Measurements from ENCODE around the gene RETSAT.
"Not testable (repeated sequence)": the region's sequence is repeated elsewhere in the genome, so short reads cannot be mapped to it uniquely, and the experiment has no call there.

Gene RETSAT

DNA sequence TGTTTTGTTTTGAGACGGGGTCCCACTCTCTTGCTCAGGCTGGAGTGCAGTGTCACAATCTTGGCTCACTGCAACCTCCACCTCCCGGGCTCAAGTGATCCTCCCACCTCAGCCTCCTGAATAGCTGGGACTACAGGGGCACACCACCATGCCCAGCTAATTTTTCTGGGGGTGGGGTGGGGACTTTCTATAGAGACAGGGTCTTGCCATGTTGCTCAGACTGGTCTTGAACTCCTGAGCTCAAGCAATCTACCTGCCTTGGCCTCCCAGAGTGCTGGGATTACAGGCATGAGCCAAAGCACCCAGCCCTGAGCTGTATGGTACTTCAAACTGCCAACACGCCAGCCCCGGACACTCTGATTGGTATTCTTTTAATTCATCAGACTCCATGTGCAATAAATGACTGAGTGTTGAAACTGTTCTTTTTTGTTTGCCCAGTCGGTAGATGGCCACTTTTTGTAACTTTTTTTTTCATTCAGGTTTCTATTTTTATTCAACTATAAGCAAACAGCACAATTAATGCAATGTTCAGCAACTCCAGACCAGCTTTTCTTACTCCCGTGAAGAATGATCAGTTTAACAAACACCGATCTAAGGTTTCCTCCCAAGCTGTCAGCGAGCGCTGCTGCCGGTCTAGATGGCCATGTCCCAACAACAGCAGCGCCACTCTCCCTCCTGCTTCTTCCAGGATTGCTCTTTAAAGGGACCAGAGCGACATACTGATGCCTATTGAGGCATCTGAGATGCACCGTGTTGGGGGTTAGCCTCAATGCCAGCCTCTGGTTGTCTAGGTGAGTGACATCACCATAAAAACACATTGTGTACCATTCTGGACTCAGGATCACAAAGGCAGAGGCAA lies 14.1 kb downstream of the RETSAT start:
- TF ChIP-seq, protein P1, sequence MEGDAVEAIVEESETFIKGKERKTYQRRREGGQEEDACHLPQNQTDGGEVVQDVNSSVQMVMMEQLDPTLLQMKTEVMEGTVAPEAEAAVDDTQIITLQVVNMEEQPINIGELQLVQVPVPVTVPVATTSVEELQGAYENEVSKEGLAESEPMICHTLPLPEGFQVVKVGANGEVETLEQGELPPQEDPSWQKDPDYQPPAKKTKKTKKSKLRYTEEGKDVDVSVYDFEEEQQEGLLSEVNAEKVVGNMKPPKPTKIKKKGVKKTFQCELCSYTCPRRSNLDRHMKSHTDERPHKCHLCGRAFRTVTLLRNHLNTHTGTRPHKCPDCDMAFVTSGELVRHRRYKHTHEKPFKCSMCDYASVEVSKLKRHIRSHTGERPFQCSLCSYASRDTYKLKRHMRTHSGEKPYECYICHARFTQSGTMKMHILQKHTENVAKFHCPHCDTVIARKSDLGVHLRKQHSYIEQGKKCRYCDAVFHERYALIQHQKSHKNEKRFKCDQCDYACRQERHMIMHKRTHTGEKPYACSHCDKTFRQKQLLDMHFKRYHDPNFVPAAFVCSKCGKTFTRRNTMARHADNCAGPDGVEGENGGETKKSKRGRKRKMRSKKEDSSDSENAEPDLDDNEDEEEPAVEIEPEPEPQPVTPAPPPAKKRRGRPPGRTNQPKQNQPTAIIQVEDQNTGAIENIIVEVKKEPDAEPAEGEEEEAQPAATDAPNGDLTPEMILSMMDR (IDR thresholded peaks at IDR 0.05; ENCODE audit: low read depth, low read length), result no peak
- no peak for DNase-seq (ENCODE audit: low read depth, low spot score)
- H3K4me3 ChIP-seq (ENCODE audit: low read depth, low read length), result no peak overlapping the region
- in situ Hi-C loops (cut with HindIII; ENCODE audit: low sequenced_read_pairs), result no loop called here

GRCh38 chr2:85334928-85335327 lies 19.4 kb downstream of the RETSAT start:
- TF ChIP-seq, protein P1 (IDR thresholded peaks at IDR 0.05; ENCODE audit: low read depth, low read length), result no peak
- no peak overlapping the region for H3K4me3 ChIP-seq (ENCODE audit: low read depth, low read length)
- DNase-seq (ENCODE audit: low read depth, low spot score), result no peak
- in situ Hi-C loops (cut with HindIII; ENCODE audit: low sequenced_read_pairs), result no loop called here

DNA sequence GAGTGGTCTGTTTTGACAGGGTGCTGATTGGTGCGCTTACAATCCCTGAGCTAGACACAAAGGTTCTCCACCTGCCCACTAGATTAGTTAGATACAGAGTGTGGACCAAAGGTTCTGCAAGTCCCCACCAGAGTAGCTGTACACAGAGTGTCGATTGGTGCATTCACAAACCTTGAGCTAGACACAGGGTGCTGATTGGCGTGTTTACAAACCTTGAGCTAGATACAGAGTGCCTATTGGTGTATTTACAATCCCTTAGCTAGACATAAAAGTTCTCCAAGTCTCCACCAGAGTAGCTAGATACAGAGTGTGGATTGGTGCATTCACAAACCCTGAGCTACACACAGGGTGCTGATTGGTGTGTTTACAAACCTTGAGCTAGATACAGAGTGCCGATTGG lies 20.5 kb downstream of the RETSAT start:
- in situ Hi-C loops (cut with HindIII; ENCODE audit: low sequenced_read_pairs); H3K4me3 ChIP-seq (ENCODE audit: low read depth, low read length); DNase-seq (ENCODE audit: low read depth, low spot score): not testable (repeated sequence)

DNA sequence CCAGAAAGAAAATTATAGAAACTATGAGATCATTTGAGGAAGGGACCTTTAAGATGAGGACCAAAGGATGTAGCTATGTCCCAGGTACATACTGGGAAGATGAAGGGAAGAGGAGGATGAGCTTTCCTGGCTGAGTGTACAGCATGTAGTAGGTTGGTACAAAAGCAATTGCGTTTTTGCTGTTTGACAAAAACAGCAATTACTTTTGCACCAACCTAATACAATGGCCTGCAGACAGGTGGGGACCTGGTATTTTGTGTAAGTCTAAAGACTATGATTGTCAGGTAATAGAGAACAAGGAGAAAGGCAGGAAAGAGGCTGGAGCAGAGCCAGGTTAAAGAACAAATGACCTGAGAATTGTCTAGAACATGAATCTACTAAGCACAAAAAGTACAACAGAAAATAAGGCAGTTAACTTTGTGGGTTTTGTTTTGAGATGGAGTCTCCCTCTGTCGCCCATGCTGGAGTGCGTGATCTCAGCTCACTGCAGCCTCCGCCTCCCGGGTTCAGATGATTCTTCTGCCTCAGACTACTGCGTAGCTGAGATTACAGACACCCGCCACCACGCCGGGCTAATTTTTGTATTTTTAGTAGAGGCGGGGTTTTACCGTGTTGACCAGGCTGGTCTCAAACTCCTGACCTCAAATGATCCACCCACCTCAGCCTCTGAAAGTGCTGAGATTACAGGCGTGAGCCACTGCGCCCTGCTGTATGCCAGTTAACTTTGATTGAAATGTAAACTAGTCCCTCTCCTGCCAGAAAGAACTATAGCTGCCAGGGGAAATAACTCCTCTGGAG lies 23.3 kb downstream of the RETSAT start:
- H3K4me3 ChIP-seq (ENCODE audit: low read depth, low read length), result no peak overlapping the region
- in situ Hi-C loops (cut with HindIII; ENCODE audit: low sequenced_read_pairs), result no loop called here
- TF ChIP-seq, protein P1 (IDR thresholded peaks at IDR 0.05; ENCODE audit: low read depth, low read length), result no peak
- no peak for DNase-seq (ENCODE audit: low read depth, low spot score)

DNA sequence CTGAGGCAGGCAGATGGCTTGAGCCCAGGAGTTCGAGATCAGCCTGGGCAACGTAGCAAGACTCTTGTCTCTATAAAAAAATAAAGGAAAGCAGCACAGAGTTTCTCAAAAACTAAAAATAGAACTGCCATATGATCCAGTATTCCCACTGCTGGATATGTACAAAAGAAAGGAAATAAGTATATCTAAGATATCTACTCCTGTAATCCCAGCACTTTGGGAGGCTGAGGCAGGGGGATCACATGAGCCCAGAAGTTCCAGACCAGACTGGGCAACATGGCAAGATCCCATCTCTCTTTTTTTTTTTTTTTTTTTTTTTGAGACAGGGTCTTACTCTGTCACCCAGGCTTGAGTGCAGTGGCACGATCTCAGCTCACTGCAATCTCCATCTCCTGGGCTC lies 24.6 kb downstream of the RETSAT start:
- in situ Hi-C loops (cut with HindIII; ENCODE audit: low sequenced_read_pairs), result not testable (repeated sequence)

DNA sequence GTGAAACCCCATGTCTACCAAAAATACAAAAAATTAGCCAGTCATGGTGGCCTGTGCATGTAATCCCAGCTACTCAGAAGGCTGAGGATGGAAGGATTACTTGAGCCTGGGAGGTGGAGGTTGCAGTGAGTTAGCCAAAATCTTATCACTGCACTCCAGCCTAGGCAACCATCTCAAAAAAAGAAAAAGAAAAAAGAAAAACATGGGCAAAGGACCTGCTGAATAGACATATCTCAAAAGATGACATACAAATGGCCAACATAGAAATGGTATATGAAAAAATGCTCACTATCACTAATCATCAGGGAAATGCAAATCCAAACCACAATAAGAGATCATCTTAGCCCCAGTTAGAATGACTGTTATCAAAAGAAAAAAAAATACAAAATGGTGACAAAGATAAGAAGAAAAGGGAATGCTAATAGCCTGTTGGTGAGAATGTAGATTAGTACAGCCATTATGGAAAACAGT lies 25.1 kb downstream of the RETSAT start:
- no peak overlapping the region for H3K4me3 ChIP-seq (ENCODE audit: low read depth, low read length)
- TF ChIP-seq, protein P1 (IDR thresholded peaks at IDR 0.05; ENCODE audit: low read depth, low read length), result no peak
- in situ Hi-C loops (cut with HindIII; ENCODE audit: low sequenced_read_pairs), result no loop called here
- no peak for DNase-seq (ENCODE audit: low read depth, low spot score)

More for the DNA sequence above, 24.6 kb downstream of the RETSAT start:
- not testable (repeated sequence) for DNase-seq (ENCODE audit: low read depth, low spot score); H3K4me3 ChIP-seq (ENCODE audit: low read depth, low read length)

DNA sequence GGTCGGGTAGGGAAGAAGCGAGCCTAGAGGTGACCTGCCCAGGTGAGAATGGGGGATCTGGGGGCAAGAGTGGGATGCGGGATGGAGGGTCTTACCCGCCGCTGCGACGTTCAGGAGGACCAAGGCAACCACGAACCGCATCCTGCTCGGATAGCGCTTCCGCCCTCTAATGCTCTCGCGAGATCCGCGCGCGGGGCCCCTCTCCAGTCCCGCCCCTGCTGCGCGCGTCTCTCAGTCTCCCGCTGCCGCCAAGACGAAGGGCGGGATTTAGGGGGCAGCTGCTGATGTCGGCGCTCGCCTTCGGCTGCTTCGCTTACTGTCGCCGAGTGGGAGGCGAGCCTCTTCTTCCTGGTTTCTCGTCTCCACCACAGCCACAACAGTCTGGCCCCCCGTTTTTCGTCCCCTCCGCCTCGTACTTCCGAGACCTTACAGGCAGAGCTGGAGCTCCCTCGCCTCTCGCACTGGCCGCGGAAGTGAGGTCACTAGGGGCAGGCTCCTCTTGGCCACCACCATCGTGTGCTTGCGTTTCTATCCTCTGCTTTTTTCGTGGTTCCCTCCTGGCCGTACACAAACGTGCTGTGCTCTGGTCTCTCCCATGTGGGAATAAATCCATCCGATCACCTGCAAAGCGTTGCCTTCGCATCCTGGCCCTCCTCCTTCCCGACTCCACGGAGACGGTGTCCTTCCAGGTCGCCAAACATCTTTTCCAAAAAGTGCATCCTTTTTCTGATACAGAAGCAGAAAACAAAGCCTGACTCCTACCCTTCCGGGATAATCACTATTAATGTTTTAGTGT lies 26.3 kb downstream of the RETSAT start, which contains the start of gene TGOLN2:
TGOLN2 (minus strand) TSS at position 168 of the 796 bp plus-strand sequence; CDS start at position 141, 27 bp downstream.
- peak within 1 kb of the TSS; percentile 87 for H3K4me3 ChIP-seq (ENCODE audit: low read depth, low read length)
- in situ Hi-C loops (cut with HindIII; ENCODE audit: low sequenced_read_pairs), result no loop called here
- TF ChIP-seq, protein P1 (IDR thresholded peaks at IDR 0.05; ENCODE audit: low read depth, low read length), result no peak
- peak; percentile 91 for DNase-seq (ENCODE audit: low read depth, low spot score)
